Thyroid gland (tissue), 4 donors: Measurements from ENCODE around the gene COL23A1.

Source experiments
- CTCF ChIP-seq, 6 experiments: fragments of 200-600 bp in 3 of 6; fragments of 450-650 bp in 3 of 6; sonication (generic) in 3 of 6; IDR thresholded peaks; one replicate each; pipeline ENCODE4 v1.5.1; 2016 to 2019; ENCODE audit warnings: antibody characterized with exemption in 6 of 6, mild to moderate bottlenecking in 2 of 6, inconsistent platforms in 1 of 6, moderate library complexity in 1 of 6
- POLR2A ChIP-seq, 2 donors: fragments of 450-650 bp; IDR thresholded peaks; one replicate each; pipeline ENCODE4 v1.6.1; 2017; ENCODE audit warnings: antibody characterized with exemption in 2 of 2, mild to moderate bottlenecking in 2 of 2, moderate library complexity in 1 of 2

GRCh38 chr5:178237431-178238312 is 352.5 kb downstream of the COL23A1 start:
- TF ChIP-seq CTCF (IDR thresholded peaks at IDR 0.05) (no peak), POLR2A (IDR thresholded peaks at IDR 0.05) (no peak)
